Activated CD4-positive, alpha-beta T cell treated with anti-CD3 and anti-CD28 coated beads for 48 hours (primary cell): ENCODE data around the gene VGLL4.

Experiments used
- DNase-seq: peaks from one replicate; pipeline ENCODE4 v3.0.0-alpha.2; 2020

VGLL4 gene

DNA sequence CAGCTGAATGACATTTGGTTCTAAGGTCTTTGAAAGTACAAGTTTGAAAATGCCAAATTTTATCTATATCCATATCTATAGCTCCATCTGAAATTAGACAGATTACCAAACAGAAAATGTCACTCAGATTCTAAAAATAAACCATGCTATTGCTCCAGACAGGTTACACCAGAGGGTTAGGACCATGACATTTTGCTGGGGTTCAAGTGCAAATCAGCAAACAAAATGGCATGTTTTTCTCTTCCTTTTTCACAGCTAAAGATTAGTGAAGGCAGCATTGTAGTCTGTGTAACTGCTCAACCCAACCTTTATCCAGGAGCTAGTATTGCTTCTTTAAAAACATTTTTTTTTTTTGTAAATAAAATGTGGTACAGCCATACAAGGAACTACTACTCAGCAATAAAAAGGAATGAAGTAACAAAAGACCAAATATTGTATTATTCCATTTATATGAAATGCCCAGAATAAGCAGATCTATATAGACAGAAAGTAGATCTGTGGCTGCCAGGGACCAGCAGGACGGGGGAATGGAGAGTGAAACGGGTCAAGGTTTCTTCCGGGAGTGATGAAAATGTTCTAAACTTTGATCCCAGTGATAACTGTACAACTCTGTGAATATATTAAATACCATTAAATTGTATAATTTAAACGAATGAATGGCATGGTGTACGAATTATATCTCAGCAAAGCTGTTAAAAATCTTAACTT, 18.2 kb downstream of the VGLL4 start:
- no peak for DNase-seq

DNA sequence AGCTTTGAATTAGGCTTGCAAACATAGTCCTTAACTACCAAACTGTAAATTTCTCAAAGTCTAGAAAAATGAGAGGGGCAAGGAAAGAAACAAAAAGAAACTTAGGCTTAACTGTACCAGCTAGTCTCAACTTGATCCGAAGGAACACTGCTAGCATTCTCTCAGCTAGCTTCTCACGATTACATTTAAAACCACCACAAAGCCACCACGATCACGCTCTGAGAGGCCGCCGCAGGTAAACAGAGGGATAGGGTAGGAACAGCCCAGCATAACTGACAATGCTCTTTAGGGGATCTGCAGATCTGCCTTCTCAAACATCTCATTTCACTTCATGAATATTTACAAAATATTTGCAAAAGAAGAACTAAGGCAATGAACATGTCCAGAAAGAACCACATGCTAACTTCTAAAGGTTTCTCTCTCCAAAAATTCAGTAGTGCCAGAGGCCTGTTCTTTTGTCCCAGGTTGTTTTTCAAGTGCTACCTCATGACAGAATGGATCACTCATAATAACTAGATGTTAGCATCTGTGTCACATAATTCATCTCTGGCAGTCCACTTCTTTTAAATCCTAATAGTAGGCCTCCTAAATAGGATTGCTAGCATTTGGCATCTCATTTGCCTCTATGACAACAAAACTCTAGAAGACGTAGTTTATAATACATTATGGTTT, 18.9 kb downstream of the VGLL4 start:
- peak; percentile 23 for DNase-seq

DNA sequence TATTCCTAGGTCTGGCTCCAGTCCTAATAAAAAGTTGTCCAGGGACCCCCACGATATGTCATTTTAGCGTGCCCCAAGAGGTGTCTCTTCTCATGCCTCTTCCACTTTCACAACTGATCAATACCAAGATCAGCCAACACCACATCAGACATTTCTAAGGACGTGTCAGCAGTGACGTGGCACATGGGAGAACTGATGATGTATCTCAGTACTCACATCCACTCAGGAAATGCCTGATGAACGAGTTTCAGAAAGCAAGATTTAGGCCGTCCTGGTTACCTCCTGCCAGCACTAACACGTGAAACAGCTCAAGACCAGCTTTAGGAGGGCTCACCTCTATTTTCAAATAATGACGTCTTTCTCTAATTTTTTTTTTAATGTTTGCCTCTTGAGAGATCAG, 19.6 kb downstream of the VGLL4 start:
- peak; percentile 86 for DNase-seq

DNA sequence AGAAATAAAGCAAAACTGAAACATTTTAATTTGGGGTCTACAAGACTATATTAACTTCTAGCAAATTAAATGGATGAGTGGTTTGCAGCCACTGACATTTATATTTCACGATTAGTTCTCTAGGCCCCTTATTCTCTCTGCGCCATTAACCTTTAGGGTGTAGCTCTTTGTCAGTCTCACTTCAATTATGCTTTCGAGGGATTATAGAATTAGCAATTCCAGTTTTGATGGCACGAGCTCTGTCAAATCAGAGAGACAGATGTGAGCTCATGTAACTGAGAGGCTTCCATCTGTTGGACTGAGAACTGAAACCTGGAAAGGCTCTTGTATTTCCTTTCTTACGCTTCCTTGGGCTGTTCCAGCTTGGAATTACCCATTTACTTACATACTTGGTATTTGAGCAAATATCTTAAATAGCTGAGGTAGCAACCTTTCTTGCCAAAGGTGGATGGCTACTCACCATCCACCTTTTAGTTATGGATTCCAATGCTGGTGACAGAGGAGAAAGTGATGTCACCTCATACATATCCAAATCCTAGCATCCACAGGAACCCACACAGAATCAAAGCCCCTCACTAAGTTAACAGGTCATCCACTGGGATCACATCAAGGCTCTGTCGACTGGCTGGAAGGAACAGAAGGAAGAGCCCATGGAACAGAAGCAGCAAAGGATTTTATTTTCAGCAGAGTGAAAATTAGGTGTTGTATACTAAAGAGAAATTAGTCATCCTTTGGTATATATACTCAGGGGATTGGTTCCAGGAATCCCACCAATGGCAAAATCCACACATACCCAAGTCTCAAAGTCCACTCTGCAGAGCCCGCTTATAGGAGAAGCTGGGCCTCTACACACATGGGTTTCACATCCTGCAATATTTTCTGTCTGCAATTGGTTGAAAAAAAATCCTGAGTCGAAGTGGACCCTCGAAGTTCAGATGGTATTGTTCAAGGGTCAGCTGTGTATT, 20.8 kb downstream of the VGLL4 start:
- no peak for DNase-seq

DNA sequence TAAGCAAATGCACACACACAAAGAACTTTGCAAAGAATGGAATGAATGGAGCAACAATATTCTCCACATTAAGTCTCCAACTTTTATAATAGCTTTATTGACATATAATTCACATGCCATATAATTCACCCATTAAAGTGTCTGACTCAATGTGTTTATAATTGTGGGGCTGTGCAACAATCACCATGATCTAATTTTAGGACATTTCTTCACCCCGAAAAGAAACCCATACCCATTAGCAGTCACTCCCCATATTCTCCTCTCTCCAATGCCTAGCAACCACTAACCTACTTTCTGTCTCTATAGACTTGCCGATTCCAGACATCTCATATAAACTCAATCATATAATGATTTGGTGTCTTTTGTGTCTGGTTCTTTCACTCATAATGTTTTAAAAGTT, 22.6 kb downstream of the VGLL4 start:
- DNase-seq: no peak

DNA sequence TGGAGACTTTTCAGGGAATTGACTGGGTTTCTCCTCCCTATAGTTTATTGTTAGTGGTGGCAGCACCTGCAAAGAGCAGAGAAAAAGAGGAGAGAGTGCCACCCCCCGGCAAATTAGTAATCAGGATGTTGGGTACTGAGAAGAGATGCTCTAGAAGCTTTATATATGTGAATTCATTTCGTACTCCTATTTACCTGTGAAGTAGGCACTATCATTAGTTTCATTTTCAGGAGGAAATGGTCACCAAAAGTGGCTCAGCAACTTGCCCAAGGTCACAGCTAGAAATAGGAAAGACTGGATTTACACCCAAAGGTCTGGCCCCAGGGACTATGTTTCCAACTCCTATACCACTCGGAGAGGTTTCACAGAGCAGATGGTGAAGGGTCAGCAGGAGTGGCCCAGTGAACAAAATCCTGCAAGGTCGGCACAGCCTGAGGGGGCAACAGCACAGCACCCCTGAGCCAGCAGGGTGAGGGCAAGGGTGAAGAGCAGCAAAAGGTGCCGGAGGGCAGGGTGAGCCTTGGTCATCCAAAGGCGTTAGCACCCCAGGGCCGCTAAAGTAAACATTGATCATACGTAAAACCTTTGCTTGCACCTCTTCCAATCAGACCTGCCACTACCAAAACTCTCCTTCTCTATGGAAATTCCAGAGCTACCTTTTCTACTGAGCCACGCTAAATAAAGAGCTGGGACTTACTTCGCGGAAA, 23.6 kb downstream of the VGLL4 start:
- DNase-seq: no peak

DNA sequence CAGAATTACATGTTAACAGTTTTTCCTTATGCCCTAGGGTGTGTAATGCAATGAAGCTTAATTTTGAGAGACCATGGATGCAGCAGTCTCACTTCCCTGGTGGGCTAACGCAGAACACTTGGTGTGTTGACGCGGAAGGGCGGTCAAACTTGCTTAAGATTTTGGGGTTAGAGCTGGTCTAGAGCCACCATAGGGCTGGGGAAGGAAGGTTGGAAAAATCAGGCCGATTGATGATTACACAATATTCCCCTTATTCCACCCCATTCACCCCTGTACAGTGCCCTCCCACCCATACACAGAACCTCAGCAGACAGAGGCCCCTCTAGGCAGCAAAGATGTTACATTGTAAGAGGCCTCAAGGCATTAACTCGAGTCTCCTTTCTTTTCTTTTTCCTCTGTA, 24.3 kb downstream of the VGLL4 start:
- DNase-seq: no peak

DNA sequence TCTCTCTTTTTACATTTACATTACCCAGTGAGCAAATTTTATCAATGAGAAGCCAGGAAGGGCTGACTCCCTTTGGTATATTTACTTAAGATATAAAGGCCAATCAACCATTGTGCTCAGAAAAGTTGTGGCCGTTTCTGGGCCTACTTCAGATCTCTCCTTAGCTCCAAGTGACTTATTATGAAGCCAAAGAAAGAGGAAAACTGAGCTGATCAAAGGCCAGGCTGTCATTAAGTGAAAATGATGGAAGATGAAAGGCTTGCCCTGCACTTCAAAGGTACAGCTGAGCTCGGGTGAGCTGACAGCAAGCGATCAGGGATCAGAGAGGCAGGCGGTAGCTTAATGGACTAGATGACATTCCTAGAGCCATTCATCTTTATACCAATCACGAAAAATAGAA, 24.8 kb downstream of the VGLL4 start:
- DNase-seq: no peak

DNA sequence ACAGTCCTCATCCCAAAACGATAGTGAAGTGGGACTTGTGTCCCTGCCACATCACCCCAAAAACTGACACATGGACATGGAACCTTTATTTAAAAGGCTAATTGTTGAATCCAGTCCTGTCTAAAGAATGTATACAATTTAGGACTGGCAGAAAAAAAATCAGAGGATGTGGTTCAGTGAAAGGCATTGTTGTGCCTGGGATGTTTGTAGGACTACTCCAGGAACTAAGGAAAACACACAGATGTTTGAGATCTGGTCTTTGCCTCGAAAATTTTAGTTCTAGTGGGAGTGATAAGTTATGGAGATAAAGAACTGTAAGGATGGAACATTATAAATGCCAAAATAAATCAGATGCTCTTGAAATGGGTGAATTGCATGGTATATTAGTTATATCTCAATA, 27.2 kb downstream of the VGLL4 start:
- DNase-seq: no peak

DNA sequence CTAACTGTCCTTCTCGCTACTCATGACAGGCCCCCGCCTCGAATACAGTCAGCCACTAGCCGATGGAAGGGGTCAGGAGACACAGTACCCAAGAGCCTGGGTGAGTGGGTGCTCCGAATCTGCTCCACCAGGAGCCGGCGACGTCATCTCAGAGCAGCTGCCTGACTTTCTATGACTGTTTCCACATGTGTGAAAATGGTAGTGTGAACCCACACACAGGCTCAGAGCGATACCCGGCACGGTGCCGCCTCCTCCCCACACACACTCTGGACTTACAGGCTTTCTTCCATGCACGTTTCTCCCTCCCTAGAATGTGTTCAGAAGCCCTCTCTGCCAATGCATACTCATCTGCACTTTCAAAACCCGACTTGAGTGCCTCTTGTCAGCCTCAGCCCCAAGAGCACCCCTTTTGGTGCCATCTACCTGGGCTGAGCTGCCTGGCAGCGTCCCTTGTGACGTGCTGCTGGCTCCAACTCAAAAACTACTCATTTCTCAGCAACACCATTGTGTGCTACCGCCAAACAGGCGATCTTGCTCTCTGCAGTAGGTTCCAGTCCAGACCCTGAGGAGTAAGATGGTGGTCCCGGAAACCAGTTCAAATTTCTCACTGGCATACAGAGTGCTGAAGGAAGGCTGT, 29.7 kb downstream of the VGLL4 start:
- no peak for DNase-seq

DNA sequence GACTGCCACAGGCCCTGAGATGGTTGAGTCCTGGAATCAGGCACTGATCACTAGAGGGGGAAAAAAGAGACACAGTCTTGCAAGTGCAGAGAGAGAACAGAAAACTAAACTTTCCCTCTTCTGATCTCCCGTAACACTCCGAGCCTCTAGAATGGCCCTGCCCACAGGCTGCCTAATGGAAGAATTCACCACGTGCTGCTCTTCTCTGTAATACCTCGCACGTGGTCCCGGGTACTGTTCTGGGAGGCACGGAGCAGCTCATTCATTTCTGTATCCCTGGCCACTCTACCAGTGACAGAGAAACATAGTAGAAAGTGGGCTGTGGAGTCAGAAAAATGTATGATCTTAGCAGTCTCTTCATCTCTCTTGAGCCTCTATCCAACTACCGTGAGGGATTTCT, 30.4 kb downstream of the VGLL4 start:
- no peak for DNase-seq

DNA sequence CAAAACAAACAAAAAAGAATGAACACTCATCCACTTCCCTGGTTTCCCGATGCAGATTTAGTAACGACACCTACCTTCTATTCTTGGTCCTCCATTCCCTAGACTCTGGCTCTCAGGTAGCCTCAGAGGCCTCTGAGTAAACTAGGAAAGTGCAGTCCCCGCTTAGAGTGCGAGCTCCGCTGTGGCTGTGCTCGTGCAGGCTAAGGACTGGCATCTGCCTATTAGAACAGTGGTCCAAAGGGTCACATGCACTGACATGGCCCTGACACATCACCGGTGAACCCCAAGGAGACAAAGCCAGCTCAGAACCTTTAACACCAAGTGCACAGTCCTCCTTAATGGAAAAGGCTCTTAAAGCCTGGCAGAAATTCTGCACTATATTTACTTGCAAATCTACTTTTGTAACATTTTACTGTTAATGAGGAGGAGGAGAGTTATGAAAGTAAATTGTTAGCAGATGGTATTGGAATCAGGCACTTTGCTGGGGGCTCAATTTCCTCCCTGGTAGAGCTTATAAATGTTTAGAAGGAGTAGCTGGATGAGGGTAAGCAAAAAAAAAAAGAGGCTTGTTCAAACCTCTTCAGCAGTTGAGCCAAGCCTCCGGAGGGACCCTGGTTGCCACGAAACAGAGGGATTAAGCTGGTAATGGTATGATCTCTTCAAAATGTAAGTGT, 31.1 kb downstream of the VGLL4 start:
- no peak for DNase-seq

DNA sequence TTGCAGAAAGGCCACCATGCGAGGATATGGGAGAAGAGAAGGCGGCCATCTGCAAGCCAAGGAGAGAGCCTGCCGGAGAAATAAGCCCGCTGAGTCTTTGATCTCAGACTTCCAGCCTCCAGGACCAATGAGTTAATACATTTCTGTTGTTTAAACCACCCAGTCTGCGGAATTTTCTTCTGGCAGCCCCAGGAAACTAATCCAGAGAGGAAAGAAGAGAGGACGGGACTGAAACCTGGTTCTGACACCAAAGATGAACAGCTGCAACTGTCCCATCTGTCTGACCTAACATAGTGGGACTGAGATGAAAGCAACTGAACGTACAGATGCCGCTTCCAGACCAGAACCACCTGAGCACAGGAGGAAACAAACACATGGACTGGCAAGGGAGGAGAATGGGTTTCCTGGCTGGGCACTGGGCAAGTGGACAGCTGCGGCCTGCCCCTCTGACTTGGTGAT, 32.3 kb downstream of the VGLL4 start:
- DNase-seq: no peak

DNA sequence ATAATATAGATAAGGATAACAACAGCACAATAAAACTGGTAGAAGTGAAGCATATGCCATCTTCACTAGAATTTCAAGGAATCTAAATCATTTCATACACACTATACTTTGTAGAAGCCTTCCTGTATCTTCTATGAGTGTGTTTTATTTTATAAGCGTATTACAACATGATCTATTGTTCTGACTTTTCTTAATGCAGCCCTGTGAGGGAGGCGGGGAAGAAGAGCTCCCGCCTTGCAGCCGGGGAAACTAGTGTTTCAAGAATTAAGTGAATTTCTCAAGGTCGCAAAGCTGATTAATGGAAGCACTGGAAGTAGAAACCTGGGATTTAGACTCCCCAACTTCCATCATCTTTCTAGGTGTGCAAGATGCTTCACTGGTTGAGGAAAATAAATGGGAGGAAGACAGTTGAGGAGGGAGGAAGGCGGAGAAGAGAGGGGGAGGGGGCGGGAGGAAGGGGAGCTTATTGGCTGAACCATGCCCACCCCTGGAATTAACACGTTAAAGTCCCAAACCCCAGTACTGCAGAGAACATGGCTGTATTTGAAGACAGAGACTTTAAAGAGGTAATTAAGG, 32.9 kb downstream of the VGLL4 start:
- DNase-seq: no peak

DNA sequence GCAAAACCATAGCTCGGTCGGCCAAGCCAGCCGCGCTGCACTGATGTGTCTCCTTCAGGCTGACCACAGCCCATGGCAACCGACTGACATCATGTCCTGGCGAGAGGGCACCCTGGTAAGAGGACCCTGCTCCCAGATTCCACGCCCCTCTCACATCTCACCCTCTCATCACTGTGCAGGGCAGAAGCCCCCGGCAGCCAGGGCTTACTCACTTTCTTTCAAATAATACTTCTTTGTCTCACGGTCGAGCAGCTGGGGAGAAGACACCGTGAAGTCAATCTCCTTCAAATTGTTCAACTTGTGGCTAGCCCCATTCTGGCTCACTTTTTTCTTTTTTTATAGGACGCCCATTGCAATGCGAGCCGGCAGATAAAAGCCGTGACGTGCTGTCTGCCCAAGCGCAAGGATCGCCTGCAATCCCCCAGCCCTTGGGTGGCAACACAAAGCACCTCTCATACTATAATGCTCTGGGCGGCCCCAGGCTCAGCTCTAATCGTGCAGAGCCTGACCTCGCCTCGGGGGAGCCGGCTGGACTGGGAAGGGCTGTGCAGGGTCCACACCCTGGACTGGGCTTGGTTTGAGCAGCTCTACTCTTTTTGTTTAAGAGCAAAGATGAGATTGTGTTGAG, 33.6 kb downstream of the VGLL4 start:
- DNase-seq: no peak

DNA sequence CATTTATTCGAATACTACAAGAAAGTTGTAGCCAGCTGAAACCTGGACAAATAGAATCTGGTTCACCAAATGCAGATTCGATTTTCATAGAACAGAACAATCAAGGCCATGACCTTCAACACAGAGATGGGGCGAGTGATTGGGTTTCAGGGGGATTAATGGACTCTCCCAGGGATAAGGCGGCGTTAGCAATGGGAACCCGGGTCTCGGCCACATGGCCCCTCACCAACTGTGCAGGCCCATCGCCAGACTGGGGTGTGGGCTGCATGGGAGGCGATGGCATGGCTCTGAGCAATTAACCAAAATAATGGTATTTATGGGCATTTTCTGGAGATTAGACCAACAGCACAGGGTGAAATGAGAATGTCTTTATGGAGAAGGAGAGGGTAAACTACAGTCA, 34.2 kb downstream of the VGLL4 start:
- no peak for DNase-seq

DNA sequence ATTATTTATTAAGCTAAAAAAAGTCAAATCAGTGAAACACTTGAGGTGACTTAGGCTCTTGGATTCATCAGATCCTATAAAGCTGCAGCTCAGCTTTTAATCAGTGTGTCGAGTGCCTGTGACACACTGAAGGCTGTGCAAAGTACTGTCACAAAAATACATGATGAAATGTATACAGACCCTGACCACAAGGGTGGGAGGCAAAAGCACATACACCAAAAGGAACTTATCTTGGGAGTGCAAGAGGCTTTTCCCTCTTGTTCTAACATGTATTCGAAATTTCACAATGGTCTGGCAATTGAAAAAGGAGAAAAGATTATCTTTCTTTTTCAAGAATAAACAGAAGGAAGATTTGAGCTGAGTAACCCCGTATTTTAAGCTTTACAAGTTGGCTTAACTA, 35.9 kb downstream of the VGLL4 start:
- no peak for DNase-seq

DNA sequence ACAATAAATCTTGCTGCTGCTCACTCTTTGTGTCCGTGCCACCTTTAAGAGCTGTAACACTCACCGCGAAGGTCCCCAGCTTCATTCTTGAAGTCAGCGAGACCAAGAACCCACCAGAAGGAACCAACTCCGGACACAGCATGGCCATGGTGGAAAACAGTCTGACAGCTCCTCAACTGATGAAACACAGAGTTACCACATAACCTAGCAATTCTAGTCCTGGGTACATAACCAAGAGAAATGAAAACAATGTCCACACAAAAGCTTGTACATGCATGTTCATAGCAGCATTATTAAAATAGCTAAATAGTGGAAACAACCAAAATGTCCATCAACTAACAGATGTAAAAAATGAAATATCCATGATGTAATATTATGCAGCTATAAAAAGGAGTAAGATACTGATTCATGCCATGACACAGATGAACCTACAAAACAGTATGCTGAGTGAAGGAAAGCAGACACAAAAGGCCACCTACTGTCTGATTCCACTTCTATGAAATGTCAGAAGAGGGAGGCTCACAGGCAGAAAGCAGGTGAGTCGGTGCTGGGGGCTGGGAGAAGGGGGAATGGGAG, 36.8 kb downstream of the VGLL4 start:
- DNase-seq: no peak

DNA sequence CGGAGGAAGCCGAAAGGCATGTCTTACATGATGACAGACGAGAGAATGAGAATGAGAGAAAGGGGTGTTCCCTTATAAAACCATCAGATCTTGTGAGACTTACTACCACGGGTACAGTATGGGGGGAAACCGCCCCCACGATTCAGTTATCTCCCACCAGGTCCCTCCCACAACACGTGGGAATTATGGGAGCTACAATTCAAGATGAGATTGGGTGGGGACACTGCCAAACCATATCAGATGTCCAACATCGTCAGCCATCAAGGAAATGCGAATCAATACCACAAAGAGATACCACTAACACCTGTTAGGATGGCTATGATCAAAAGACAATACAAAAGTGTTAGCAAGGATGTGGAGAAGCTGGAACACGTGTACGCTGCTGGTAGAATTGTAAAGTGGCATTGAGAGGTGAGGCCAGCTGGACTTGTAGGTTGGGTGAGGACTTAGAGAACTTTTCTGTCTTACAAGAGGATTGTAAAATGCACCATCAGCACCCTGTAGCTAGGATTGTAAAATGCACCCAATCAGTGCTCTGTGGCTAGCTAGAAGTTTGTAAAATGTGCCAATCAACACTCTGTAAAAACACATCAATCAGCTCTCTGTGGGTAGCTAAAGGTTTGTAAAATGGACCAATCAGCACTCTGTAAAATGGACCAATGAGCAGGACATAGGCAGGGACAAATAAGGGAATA, 37.5 kb downstream of the VGLL4 start:
- DNase-seq: no peak

DNA sequence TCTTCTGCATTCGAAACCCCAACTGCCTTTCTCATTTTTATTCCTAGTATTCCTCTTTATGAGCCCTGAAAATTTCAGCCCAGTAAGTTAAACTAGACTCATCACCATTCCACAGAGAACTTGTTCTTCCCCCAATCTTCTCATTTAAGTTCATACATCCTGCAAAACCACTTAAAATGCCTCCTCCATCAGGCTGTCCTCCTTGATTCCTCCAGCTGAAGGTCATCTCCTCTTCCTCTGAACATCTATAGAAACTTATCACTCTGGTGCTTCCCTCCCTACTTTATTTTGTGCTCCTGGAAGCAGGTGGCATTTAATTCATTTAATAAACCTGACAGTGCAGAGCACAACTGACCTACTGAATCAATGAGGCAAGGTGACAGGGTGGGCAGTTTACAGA, 38.3 kb downstream of the VGLL4 start:
- no peak for DNase-seq
